ENCODE data around the gene PTK7.

PTK7 gene

GRCh38 chr6:43093436-43094289 lies 17.5 kb downstream of the PTK7 start:
- Histone ChIP-seq H3K27ac (ENCODE audit: low read depth, low read length) (no peak overlapping the region), H2AFZ (ENCODE audit: low read depth, low read length, severe bottlenecking) (no peak overlapping the region), H4K20me1 (ENCODE audit: low read depth, low read length) (no peaks in the 10 kb centered on the region), H3K36me3 (ENCODE audit: low read length) (no peaks in the 10 kb centered on the region), H3K9ac (ENCODE audit: low read length) (no peak overlapping the region), H3K79me2 (ENCODE audit: insufficient read depth, low read length) (no peaks in the 10 kb centered on the region), H3K9me2 (replicated peaks; ENCODE audit: insufficient read depth, low read length) (no peaks in the 10 kb centered on the region), H3K27me3 (ENCODE audit: low read length) (no peaks in the 10 kb centered on the region), H3K4me3 (ENCODE audit: insufficient read depth, low read length, poor library complexity, severe bottlenecking) (no peak overlapping the region), H3K4me2 (ENCODE audit: low read depth, low read length, poor library complexity, severe bottlenecking) (no peak overlapping the region), H3K9me3 (ENCODE audit: insufficient read depth, low read length) (no peaks in the 10 kb centered on the region), H3F3A (ENCODE audit: insufficient read depth) (no peaks in the 10 kb centered on the region)
- TF ChIP-seq EZH2phosphoT487 (conservative IDR thresholded peaks at IDR 0.05; ENCODE audit: low read length) (no peak), CTCF (IDR thresholded peaks at IDR 0.05; ENCODE audit: insufficient read depth, low read length, poor library complexity, severe bottlenecking) (no peak)

DNA sequence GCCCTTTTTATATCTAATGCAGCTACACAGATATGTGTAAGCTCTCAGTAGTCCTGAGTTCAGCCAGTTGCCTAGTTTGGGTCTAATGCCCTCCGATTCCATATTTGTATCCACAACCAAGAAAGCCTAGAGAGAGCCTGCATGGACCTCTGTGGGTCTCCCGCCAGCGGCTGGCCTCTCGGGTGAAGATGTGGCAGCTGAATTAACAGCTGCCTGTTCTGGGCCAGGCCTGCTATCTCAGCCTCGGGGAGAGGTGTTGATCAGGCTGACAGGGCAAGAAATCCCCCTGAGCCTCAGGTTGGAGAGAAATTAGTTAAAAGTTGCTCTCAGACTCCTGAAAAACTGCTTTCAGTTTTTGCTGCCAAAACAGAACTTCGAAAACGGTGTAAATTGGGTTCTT lies 19.8 kb downstream of the PTK7 start:
- Histone ChIP-seq H3F3A (ENCODE audit: insufficient read depth) (no peaks in the 10 kb centered on the region), H3K79me2 (ENCODE audit: insufficient read depth, low read length) (no peaks in the 10 kb centered on the region), H2AFZ (ENCODE audit: low read depth, low read length, severe bottlenecking) (no peak overlapping the region), H4K20me1 (ENCODE audit: low read depth, low read length) (no peaks in the 10 kb centered on the region), H3K36me3 (ENCODE audit: low read length) (no peaks in the 10 kb centered on the region), H3K9ac (ENCODE audit: low read length) (no peak overlapping the region), H3K27me3 (ENCODE audit: low read length) (no peaks in the 10 kb centered on the region), H3K9me3 (ENCODE audit: insufficient read depth, low read length) (no peaks in the 10 kb centered on the region), H3K9me2 (replicated peaks; ENCODE audit: insufficient read depth, low read length) (no peaks in the 10 kb centered on the region), H3K27ac (ENCODE audit: low read depth, low read length) (no peak overlapping the region), H3K4me2 (ENCODE audit: low read depth, low read length, poor library complexity, severe bottlenecking) (no peak overlapping the region), H3K4me3 (ENCODE audit: insufficient read depth, low read length, poor library complexity, severe bottlenecking) (no peak overlapping the region)
- TF ChIP-seq EZH2phosphoT487 (conservative IDR thresholded peaks at IDR 0.05; ENCODE audit: low read length) (no peak), CTCF (IDR thresholded peaks at IDR 0.05; ENCODE audit: insufficient read depth, low read length, poor library complexity, severe bottlenecking) (no peak)

DNA sequence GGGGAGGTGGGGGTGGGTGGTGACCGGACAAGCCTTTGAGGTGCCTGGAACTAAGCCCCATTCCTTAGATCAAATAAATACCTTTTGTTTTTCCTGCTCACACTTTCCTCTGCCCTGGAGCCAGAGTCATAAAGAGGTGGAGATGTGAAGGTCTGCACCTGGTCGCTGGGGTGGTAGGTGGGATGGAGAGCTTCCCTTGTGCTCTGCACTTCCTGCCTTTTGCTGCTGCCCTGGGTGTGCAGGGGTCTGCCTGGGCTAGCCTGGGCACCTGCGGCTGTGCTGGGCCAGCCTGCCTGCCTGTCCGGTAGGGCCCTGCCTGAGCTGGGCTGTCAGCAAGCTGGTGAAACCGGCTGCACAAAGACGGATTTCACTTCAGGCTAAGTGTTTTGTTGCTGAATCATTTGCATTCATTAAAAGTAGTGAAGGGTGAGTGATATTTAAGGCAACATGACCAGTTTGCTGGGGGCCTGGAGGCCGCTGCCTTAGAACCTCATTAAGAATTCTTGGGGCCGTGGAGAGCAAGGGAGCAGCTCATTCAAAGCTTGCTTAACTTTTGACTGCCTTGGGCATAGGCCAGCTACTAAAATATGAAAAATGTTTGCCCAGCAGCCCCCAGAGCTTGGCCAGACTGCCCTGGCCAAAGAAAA lies 20.5 kb downstream of the PTK7 start:
- Histone ChIP-seq H3F3A (ENCODE audit: insufficient read depth) (no peaks in the 10 kb centered on the region), H3K9ac (ENCODE audit: low read length) (no peak overlapping the region), H3K36me3 (ENCODE audit: low read length) (no peaks in the 10 kb centered on the region), H2AFZ (ENCODE audit: low read depth, low read length, severe bottlenecking) (peak overlapping the region; percentile 17), H3K27me3 (ENCODE audit: low read length) (no peaks in the 10 kb centered on the region), H3K79me2 (ENCODE audit: insufficient read depth, low read length) (no peaks in the 10 kb centered on the region), H3K4me2 (ENCODE audit: low read depth, low read length, poor library complexity, severe bottlenecking) (no peak overlapping the region), H3K9me2 (replicated peaks; ENCODE audit: insufficient read depth, low read length) (no peaks in the 10 kb centered on the region), H3K27ac (ENCODE audit: low read depth, low read length) (no peak overlapping the region), H3K9me3 (ENCODE audit: insufficient read depth, low read length) (no peaks in the 10 kb centered on the region), H4K20me1 (ENCODE audit: low read depth, low read length) (no peaks in the 10 kb centered on the region), H3K4me3 (ENCODE audit: insufficient read depth, low read length, poor library complexity, severe bottlenecking) (no peak overlapping the region)
- TF ChIP-seq EZH2phosphoT487 (conservative IDR thresholded peaks at IDR 0.05; ENCODE audit: low read length) (no peak), CTCF (IDR thresholded peaks at IDR 0.05; ENCODE audit: insufficient read depth, low read length, poor library complexity, severe bottlenecking) (no peak)

Measured in SU-DHL-6 (cell line).